ENCODE measurements around the gene NGB. TPM values are rescaled to one million over a fixed set of nuclear protein-coding genes. Genes with fewer than 3 reads are reported as not detected.

NGB gene
- total RNA-seq, 2 experiments from 2014 or later = not detected

DNA sequence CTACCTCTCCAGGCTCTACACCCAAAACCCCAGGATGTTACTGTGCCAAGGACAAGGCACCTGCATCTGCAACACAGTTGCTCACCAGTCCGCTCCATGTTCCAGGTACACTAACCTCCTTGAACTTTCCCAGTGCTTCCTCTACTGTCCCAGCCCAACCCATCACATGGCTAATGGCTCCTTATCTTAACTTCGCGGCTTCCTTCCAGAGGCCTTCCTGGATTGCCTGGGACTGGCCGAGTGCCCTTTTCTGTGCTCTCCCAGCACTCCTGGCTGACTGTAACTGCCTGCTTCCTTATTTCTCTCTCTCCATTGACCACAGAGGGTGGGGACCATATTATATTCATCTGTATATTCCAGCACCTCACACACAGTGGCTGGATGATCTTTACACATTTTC is 28.8 kb upstream of the NGB start:
- TF ChIP-seq, protein P1, sequence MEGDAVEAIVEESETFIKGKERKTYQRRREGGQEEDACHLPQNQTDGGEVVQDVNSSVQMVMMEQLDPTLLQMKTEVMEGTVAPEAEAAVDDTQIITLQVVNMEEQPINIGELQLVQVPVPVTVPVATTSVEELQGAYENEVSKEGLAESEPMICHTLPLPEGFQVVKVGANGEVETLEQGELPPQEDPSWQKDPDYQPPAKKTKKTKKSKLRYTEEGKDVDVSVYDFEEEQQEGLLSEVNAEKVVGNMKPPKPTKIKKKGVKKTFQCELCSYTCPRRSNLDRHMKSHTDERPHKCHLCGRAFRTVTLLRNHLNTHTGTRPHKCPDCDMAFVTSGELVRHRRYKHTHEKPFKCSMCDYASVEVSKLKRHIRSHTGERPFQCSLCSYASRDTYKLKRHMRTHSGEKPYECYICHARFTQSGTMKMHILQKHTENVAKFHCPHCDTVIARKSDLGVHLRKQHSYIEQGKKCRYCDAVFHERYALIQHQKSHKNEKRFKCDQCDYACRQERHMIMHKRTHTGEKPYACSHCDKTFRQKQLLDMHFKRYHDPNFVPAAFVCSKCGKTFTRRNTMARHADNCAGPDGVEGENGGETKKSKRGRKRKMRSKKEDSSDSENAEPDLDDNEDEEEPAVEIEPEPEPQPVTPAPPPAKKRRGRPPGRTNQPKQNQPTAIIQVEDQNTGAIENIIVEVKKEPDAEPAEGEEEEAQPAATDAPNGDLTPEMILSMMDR (IDR thresholded peaks at IDR 0.05) = no peak
- no peak overlapping the region for H3K4me3 Mint-ChIP-seq
- intact Hi-C loops (cut with DNase I, micrococcal nuclease) = loop anchor here (2.0 to 5.0 kb wide), 3 partner anchors 251 to 1298 kb away; no protein-coding TSS in a partner anchor
- H3K9me3 Mint-ChIP-seq = no peaks in the 10 kb centered on the region
- no peak overlapping the region for H3K27ac Mint-ChIP-seq
- Histone ChIP-seq H3K27me3 (ENCODE audit: control insufficient read depth in 1 of 2, insufficient read depth in 2 of 2, low read length in 2 of 2) (no peaks in the 10 kb centered on the region), H3K4me1 (ENCODE audit: insufficient read depth, low read length) (no peaks in the 10 kb centered on the region), H3K27ac (ENCODE audit: low read depth in 1 of 2, low read length in 2 of 2) (no peak overlapping the region), H3K9me3 (ENCODE audit: control insufficient read depth in 1 of 2, insufficient read depth in 1 of 2, low read length in 2 of 2) (no peaks in the 10 kb centered on the region), H3K4me3 (ENCODE audit: low read length) (no peak overlapping the region), H3K36me3 (ENCODE audit: insufficient read depth, low read length) (no peaks in the 10 kb centered on the region)
- ChIA-PET POLR2A (no interaction called here), CTCF (interaction anchor here (3.0 kb wide), 1 partner anchor 16 kb away, joined by 18 read pairs; no protein-coding TSS in a partner anchor)
- no peaks in the 10 kb centered on the region for H3K27me3 Mint-ChIP-seq
- peaks cover 6% of the 10 kb centered on the region for H3K36me3 Mint-ChIP-seq (ENCODE audit: low read depth)
- H3K4me1 Mint-ChIP-seq (ENCODE audit: low read depth) = no peaks in the 10 kb centered on the region
- DNase-seq (no peak), ATAC-seq (ENCODE audit: poor library complexity) (no peak)

DNA sequence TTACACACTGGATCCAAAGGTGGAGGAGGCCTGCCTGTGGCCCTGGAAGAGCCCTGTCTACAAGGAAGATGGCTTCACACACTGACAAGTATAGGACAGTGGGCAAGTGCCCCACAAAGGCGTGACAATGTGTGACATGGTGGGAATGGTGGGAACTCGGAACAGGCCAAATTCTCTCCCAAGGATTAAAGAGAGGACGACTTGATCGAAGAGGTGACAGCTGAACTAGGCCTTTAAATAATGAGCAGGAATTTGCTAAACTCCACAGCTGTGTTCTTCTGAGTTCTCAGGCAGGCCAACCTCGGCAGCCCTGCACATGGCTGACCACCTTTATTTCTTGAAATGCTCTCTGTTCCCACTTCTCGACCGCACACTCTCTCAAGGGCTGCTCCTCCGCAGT is 25.9 kb upstream of the NGB start:
- no peak overlapping the region for H3K27ac Mint-ChIP-seq
- Histone ChIP-seq H3K4me3 (ENCODE audit: low read length) (no peak overlapping the region), H3K36me3 (ENCODE audit: insufficient read depth, low read length) (no peaks in the 10 kb centered on the region), H3K4me1 (ENCODE audit: insufficient read depth, low read length) (no peaks in the 10 kb centered on the region), H3K9me3 (ENCODE audit: control insufficient read depth in 1 of 2, insufficient read depth in 1 of 2, low read length in 2 of 2) (no peaks in the 10 kb centered on the region), H3K27me3 (ENCODE audit: control insufficient read depth in 1 of 2, insufficient read depth in 2 of 2, low read length in 2 of 2) (no peaks in the 10 kb centered on the region), H3K27ac (ENCODE audit: low read depth in 1 of 2, low read length in 2 of 2) (no peak overlapping the region)
- TF ChIP-seq, protein P1 (IDR thresholded peaks at IDR 0.05) = no peak
- ATAC-seq (ENCODE audit: poor library complexity) (no peak), DNase-seq (no peak)
- CTCF ChIA-PET = no interaction called here
- no peak overlapping the region for H3K4me3 Mint-ChIP-seq
- POLR2A ChIA-PET = no interaction called here
- intact Hi-C loops (cut with DNase I, micrococcal nuclease) = no loop called here
- H3K4me1 Mint-ChIP-seq (ENCODE audit: low read depth) = no peaks in the 10 kb centered on the region
- H3K27me3 Mint-ChIP-seq = no peaks in the 10 kb centered on the region
- H3K36me3 Mint-ChIP-seq (ENCODE audit: low read depth) = peaks cover 6% of the 10 kb centered on the region
- H3K9me3 Mint-ChIP-seq = no peaks in the 10 kb centered on the region

DNA sequence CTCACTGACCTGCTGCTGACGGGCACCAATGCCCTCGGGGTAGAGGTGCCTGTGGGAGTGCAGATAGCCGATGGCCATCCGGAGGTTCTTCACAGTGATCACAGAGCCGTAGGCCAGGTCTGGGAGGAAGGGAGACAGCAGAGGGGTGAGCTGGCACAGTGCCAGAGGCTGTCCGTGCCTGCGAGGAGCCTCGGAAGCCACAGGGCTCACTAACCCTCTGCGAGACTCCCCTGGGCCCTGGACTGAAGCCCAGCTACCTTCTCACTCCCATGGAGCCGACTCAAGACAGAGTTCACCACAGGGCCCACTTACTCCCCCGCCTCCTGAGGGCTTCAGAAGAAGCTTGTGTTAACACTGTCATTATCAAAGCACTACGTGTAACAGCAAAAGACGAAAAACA is 25.1 kb upstream of the NGB start:
- DNase-seq (no peak), ATAC-seq (ENCODE audit: poor library complexity) (no peak)
- POLR2A ChIA-PET = no interaction called here
- Mint-ChIP-seq H3K27me3 (no peaks in the 10 kb centered on the region), H3K9me3 (no peaks in the 10 kb centered on the region), H3K4me3 (no peak overlapping the region), H3K27ac (no peak overlapping the region), H3K36me3 (ENCODE audit: low read depth) (peaks cover 6% of the 10 kb centered on the region), H3K4me1 (ENCODE audit: low read depth) (no peaks in the 10 kb centered on the region)
- intact Hi-C loops (cut with DNase I, micrococcal nuclease) = no loop called here
- no peak overlapping the region for H3K4me3 ChIP-seq (ENCODE audit: low read length)
- TF ChIP-seq, protein P1 (IDR thresholded peaks at IDR 0.05) = no peak
- no peaks in the 10 kb centered on the region for H3K36me3 ChIP-seq (ENCODE audit: insufficient read depth, low read length)
- H3K4me1 ChIP-seq (ENCODE audit: insufficient read depth, low read length) = no peaks in the 10 kb centered on the region
- H3K9me3 ChIP-seq (ENCODE audit: control insufficient read depth in 1 of 2, insufficient read depth in 1 of 2, low read length in 2 of 2) = no peaks in the 10 kb centered on the region
- H3K27ac ChIP-seq (ENCODE audit: low read depth in 1 of 2, low read length in 2 of 2) = no peak overlapping the region
- CTCF ChIA-PET = no interaction called here
- no peaks in the 10 kb centered on the region for H3K27me3 ChIP-seq (ENCODE audit: control insufficient read depth in 1 of 2, insufficient read depth in 2 of 2, low read length in 2 of 2)
